ENCODE data around the gene SLC25A22. TPM values are rescaled to one million over a fixed set of nuclear protein-coding genes. Genes with fewer than 3 reads are reported as not detected.

SLC25A22 gene
- total and polyA plus RNA-seq, 9 of the 15 experiments (the other 6 are each of a cell fraction or from before 2014, with no cell fraction given) = 0.41 to 55.4 (median 11.4) TPM

DNA sequence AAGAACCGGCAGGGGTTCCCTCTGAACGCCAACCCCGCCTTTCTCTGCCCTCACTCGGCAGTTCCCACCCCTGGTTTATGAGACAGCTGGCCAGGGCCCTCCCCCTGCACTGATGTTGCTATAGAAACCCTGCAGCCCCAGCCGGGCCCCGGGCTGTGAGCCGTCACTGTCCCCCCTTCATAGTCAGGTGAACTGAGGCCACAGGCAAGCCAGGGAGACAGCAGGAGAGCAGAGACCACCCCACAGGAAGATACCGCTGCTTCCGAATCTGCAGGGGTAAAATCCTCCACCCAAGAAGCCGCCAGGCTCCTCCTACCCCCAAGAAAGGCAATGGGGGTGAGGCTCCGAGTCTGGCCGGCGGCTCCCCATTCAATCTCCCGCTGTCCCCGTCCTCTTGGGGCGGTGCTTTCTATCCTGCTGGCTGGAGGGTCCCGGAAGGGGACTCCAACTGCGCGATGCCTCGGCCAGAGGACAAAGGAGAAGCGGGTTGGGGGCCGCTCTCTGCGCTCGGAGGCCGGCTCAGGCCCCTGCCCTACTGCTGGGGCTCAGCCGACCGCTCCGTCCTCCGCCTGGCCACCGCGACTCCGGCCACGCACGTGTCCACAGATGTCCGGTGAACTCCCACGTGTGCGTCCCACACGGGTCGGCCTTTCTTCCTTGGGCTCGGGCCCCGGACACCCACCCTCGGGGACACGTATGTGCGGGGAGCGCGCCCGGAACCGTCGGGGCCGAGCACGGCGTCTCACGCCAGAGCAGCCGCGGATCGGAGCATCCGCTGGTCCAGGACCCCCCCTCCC lies 587 bp downstream of the SLC25A22 start (continued):
- TF ChIP-seq, protein P1, sequence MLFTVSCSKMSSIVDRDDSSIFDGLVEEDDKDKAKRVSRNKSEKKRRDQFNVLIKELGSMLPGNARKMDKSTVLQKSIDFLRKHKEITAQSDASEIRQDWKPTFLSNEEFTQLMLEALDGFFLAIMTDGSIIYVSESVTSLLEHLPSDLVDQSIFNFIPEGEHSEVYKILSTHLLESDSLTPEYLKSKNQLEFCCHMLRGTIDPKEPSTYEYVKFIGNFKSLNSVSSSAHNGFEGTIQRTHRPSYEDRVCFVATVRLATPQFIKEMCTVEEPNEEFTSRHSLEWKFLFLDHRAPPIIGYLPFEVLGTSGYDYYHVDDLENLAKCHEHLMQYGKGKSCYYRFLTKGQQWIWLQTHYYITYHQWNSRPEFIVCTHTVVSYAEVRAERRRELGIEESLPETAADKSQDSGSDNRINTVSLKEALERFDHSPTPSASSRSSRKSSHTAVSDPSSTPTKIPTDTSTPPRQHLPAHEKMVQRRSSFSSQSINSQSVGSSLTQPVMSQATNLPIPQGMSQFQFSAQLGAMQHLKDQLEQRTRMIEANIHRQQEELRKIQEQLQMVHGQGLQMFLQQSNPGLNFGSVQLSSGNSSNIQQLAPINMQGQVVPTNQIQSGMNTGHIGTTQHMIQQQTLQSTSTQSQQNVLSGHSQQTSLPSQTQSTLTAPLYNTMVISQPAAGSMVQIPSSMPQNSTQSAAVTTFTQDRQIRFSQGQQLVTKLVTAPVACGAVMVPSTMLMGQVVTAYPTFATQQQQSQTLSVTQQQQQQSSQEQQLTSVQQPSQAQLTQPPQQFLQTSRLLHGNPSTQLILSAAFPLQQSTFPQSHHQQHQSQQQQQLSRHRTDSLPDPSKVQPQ (CRISPR knock-in tag; IDR thresholded peaks at IDR 0.05; ENCODE audit: borderline replicate concordance) = no peak
- TF ChIP-seq, protein P2, sequence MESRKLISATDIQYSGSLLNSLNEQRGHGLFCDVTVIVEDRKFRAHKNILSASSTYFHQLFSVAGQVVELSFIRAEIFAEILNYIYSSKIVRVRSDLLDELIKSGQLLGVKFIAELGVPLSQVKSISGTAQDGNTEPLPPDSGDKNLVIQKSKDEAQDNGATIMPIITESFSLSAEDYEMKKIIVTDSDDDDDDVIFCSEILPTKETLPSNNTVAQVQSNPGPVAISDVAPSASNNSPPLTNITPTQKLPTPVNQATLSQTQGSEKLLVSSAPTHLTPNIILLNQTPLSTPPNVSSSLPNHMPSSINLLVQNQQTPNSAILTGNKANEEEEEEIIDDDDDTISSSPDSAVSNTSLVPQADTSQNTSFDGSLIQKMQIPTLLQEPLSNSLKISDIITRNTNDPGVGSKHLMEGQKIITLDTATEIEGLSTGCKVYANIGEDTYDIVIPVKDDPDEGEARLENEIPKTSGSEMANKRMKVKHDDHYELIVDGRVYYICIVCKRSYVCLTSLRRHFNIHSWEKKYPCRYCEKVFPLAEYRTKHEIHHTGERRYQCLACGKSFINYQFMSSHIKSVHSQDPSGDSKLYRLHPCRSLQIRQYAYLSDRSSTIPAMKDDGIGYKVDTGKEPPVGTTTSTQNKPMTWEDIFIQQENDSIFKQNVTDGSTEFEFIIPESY (CRISPR knock-in tag; IDR thresholded peaks at IDR 0.05) = 0 out of 2 replicates have a peak, but pooled peaks have one; percentile 33
- TF ChIP-seq THRAP3 (IDR thresholded peaks at IDR 0.05; ENCODE audit: borderline replicate concordance) (no peak), NR2C2 (CRISPR knock-in tag; IDR thresholded peaks at IDR 0.05) (no peak), NR2C2 (tag; IDR thresholded peaks at IDR 0.05) (no peak), MBD2 (IDR thresholded peaks at IDR 0.05; ENCODE audit: borderline replicate concordance, low read depth) (no peak), CREM (IDR thresholded peaks at IDR 0.05; ENCODE audit: low read depth) (no peak; the same call in 1 of the 2 replicates), RBM25 (IDR thresholded peaks at IDR 0.05; ENCODE audit: low read depth, low read length, severe bottlenecking) (no peak), MYNN (IDR thresholded peaks at IDR 0.05) (no peak), MYNN (CRISPR knock-in tag; IDR thresholded peaks at IDR 0.05) (no peak), NFE2 (IDR thresholded peaks at IDR 0.05; ENCODE audit: low read depth) (no peak), MYBL2 (IDR thresholded peaks at IDR 0.05; ENCODE audit: low read depth) (no peak), MYBL2 (CRISPR knock-in tag; IDR thresholded peaks at IDR 0.05; ENCODE audit: borderline replicate concordance) (no peak), ZNF324 (CRISPR knock-in tag; IDR thresholded peaks at IDR 0.05) (no peak)
- TF ChIP-seq, protein P3, sequence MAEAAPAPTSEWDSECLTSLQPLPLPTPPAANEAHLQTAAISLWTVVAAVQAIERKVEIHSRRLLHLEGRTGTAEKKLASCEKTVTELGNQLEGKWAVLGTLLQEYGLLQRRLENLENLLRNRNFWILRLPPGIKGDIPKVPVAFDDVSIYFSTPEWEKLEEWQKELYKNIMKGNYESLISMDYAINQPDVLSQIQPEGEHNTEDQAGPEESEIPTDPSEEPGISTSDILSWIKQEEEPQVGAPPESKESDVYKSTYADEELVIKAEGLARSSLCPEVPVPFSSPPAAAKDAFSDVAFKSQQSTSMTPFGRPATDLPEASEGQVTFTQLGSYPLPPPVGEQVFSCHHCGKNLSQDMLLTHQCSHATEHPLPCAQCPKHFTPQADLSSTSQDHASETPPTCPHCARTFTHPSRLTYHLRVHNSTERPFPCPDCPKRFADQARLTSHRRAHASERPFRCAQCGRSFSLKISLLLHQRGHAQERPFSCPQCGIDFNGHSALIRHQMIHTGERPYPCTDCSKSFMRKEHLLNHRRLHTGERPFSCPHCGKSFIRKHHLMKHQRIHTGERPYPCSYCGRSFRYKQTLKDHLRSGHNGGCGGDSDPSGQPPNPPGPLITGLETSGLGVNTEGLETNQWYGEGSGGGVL (CRISPR knock-in tag; IDR thresholded peaks at IDR 0.05) = no peak
- TF ChIP-seq, protein P4, sequence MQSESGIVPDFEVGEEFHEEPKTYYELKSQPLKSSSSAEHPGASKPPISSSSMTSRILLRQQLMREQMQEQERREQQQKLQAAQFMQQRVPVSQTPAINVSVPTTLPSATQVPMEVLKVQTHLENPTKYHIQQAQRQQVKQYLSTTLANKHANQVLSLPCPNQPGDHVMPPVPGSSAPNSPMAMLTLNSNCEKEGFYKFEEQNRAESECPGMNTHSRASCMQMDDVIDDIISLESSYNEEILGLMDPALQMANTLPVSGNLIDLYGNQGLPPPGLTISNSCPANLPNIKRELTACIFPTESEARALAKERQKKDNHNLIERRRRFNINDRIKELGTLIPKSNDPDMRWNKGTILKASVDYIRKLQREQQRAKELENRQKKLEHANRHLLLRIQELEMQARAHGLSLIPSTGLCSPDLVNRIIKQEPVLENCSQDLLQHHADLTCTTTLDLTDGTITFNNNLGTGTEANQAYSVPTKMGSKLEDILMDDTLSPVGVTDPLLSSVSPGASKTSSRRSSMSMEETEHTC (IDR thresholded peaks at IDR 0.05) = no peak
- TF ChIP-seq, protein P5, sequence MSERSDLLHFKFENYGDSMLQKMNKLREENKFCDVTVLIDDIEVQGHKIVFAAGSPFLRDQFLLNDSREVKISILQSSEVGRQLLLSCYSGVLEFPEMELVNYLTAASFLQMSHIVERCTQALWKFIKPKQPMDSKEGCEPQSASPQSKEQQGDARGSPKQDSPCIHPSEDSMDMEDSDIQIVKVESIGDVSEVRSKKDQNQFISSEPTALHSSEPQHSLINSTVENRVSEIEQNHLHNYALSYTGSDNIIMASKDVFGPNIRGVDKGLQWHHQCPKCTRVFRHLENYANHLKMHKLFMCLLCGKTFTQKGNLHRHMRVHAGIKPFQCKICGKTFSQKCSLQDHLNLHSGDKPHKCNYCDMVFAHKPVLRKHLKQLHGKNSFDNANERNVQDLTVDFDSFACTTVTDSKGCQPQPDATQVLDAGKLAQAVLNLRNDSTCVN (CRISPR knock-in tag; IDR thresholded peaks at IDR 0.05) = no peak
- TF ChIP-seq, protein P6, sequence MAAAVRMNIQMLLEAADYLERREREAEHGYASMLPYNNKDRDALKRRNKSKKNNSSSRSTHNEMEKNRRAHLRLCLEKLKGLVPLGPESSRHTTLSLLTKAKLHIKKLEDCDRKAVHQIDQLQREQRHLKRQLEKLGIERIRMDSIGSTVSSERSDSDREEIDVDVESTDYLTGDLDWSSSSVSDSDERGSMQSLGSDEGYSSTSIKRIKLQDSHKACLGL (CRISPR knock-in tag; IDR thresholded peaks at IDR 0.05; ENCODE audit: borderline replicate concordance, poor library complexity, severe bottlenecking) = peak; percentile 44

All from K562 (cell line).